ENCODE measurements around the gene ENTPD6.
A peak's percentile ranks its signal among the peaks of the same experiment; 100 is the strongest.

ENTPD6 gene

DNA sequence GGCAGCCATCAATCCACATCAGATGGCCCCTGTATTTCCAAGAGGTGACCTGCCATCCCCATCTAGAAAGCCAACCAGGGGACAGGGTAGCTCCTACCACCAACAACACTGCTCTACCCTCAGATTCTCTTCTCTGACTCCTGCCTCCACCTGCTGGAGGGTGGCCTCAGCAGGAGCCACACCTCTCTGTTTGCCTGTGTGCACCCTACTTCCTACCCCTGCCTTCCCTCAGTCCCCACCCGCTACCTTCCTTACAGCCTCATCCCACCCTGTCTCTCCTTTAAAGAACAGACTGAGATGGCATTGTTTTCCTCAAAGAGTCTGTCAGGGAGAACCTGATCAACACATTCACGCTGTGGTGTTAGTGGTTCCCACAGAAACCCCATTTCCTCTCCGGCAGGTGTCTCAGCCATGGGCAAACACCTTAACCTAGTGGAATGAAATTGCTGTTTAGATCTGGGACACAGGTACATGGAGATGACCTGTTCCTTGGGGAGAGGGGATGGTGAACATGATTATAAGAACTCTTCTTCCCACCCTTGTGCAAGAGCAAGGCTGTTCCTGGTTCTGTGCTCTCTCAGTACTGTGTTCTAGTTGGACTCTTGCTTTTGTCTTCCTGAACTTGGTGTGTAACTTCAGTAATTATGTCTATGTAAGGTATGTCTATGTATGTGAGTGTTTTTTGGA lies 1.8 kb downstream of the ENTPD6 start:
- Mint-ChIP-seq H3K27me3 (ENCODE audit: low read depth, poor library complexity) (peaks cover 18% of the 10 kb centered on the region), H3K27ac (no peak overlapping the region), H3K4me1 (peaks cover 47% of the 10 kb centered on the region), H3K9me3 (peaks cover 4% of the 10 kb centered on the region), H3K4me3 (peak overlapping the region; percentile 96), H3K36me3 (ENCODE audit: low read depth) (peaks cover 18% of the 10 kb centered on the region)
- TF ChIP-seq CTCF (IDR thresholded peaks at IDR 0.05) = no peak
- DNase-seq = no peak

DNA sequence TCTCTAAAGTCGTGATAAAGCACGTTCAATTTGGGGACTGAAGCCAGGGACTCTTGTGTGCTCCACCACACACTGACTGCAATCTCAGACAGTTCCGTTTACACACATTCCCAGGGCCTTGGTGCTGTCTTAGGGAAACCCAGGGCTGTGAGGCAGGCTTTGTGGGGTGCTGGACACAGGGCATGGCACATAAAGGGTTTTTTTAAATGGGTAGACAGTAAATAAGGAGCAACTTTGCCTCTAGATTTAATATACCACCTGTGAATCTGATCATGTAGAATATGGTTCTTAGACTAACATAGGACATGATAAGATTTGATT lies 2.3 kb downstream of the ENTPD6 start:
- peaks cover 16% of the 10 kb centered on the region for H3K27me3 Mint-ChIP-seq (ENCODE audit: low read depth, poor library complexity)
- peaks cover 47% of the 10 kb centered on the region for H3K4me1 Mint-ChIP-seq
- TF ChIP-seq CTCF (IDR thresholded peaks at IDR 0.05) = no peak
- DNase-seq = no peak
- peaks cover 9% of the 10 kb centered on the region for H3K9me3 Mint-ChIP-seq
- H3K27ac Mint-ChIP-seq = no peak overlapping the region
- H3K36me3 Mint-ChIP-seq (ENCODE audit: low read depth) = peaks cover 23% of the 10 kb centered on the region
- peak overlapping the region; percentile 96 for H3K4me3 Mint-ChIP-seq

DNA sequence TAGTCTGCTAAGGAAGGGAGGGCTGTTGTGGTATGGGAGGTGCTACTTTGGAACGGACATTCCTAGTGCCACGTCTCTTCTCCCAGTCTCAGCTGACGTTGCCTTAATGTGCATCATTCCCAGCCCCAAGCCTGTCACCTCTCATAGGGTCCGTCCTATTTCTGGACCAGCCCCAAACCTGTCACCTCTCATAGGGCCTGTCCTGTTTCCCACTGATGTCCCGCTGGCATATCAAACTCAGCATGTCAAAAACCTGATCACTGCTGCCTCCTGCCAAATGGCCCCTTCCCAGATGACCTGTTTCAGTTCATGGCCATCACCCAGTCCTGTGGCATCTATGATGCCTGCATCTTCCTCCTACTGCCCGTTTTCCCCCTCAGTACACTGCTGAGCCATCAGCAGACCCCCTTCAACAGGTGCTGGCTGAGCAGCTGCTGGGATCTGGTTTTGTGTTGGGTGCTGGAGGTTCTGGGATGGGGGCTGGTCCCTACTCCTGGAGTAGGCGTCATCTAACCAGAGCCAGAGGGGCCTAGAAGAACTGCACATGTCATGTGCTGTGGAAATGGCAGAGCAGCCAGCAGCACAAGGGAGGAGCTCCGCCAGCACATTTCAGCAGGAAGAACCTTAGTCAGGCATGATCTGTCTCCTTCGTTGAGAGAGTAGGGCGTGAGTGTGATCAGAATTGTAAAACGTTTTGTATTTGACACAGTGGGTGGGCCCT lies 3.3 kb downstream of the ENTPD6 start:
- Mint-ChIP-seq H3K9me3 (peaks cover 18% of the 10 kb centered on the region), H3K4me3 (no peak overlapping the region), H3K27ac (no peak overlapping the region), H3K27me3 (ENCODE audit: low read depth, poor library complexity) (peaks cover 9% of the 10 kb centered on the region), H3K4me1 (peaks cover 47% of the 10 kb centered on the region), H3K36me3 (ENCODE audit: low read depth) (peaks cover 32% of the 10 kb centered on the region)
- no peak for TF ChIP-seq CTCF (IDR thresholded peaks at IDR 0.05)
- DNase-seq = no peak

GRCh38 chr20:25199473-25200260 lies 4.2 kb downstream of the ENTPD6 start:
- Mint-ChIP-seq H3K27ac (no peak overlapping the region), H3K27me3 (ENCODE audit: low read depth, poor library complexity) (peaks cover 5% of the 10 kb centered on the region), H3K4me3 (no peak overlapping the region), H3K4me1 (peaks cover 50% of the 10 kb centered on the region), H3K36me3 (ENCODE audit: low read depth) (peaks cover 36% of the 10 kb centered on the region), H3K9me3 (peaks cover 21% of the 10 kb centered on the region)
- no peak for TF ChIP-seq CTCF (IDR thresholded peaks at IDR 0.05)
- no peak for DNase-seq

GRCh38 chr20:25203089-25203488 lies 7.6 kb downstream of the ENTPD6 start:
- no peak overlapping the region for H3K4me3 Mint-ChIP-seq
- no peak overlapping the region for H3K27ac Mint-ChIP-seq

More at GRCh38 chr20:25203089-25203488, 7.6 kb downstream of the ENTPD6 start:
- Mint-ChIP-seq H3K9me3 (peaks cover 21% of the 10 kb centered on the region), H3K36me3 (ENCODE audit: low read depth) (peaks cover 36% of the 10 kb centered on the region), H3K27me3 (ENCODE audit: low read depth, poor library complexity) (peaks cover 1% of the 10 kb centered on the region), H3K4me1 (peaks cover 38% of the 10 kb centered on the region)
- no peak for TF ChIP-seq CTCF (IDR thresholded peaks at IDR 0.05)
- no peak for DNase-seq
